GM12874 (cell line): Measurements from ENCODE around the gene MAT2B.

Experiments used
- CTCF ChIP-seq: IDR thresholded peaks from 2 replicates; pipeline ENCODE4 v1.5.1; 2011; ENCODE audit warnings: low read depth, mild to moderate bottlenecking, control low read depth, low read length, moderate library complexity; ENCODE audit not compliant: insufficient read depth

MAT2B gene

GRCh38 chr5:163542771-163543170 lies 37.4 kb downstream of the MAT2B start:
- TF ChIP-seq CTCF: no peak

GRCh38 chr5:163544041-163544440 lies 38.6 kb downstream of the MAT2B start:
- no peak for TF ChIP-seq CTCF

GRCh38 chr5:163544836-163545235 lies 39.4 kb downstream of the MAT2B start:
- TF ChIP-seq CTCF: no peak

- TF ChIP-seq CTCF: no peak
Measured at GRCh38 chr5:163548649-163549048, 43.2 kb downstream of the MAT2B start.

GRCh38 chr5:163551156-163551555 lies 45.7 kb downstream of the MAT2B start:
- no peak for TF ChIP-seq CTCF

- TF ChIP-seq CTCF: no peak
Measured at GRCh38 chr5:163552536-163552935, 47.1 kb downstream of the MAT2B start.

- no peak for TF ChIP-seq CTCF
Measured at GRCh38 chr5:163561339-163561738, 55.9 kb downstream of the MAT2B start.

GRCh38 chr5:163562071-163562470 lies 56.7 kb downstream of the MAT2B start:
- TF ChIP-seq CTCF: no peak
